ENCODE data around the gene ATP6V0B.

ATP6V0B gene

DNA sequence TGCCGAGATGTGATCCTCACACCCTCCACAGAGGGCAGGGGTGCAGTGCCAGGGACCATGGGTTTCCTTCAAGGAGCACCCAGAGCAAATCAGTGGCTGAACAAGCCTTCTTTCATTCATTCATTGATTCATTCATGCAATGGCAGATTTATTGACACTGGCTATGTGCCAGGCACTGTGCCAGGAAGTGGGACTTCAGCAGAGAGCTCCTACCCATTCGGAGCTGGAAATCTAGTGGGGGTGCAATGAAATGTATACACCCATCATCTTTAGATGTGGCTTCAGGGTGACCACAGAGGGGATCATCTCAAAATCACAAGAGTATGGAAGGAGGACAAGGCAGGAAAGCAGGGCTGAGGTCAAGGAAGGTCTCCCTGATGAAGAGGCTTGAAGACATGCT lies 37.6 kb downstream of the ATP6V0B start:
- no peak for DNase-seq

DNA sequence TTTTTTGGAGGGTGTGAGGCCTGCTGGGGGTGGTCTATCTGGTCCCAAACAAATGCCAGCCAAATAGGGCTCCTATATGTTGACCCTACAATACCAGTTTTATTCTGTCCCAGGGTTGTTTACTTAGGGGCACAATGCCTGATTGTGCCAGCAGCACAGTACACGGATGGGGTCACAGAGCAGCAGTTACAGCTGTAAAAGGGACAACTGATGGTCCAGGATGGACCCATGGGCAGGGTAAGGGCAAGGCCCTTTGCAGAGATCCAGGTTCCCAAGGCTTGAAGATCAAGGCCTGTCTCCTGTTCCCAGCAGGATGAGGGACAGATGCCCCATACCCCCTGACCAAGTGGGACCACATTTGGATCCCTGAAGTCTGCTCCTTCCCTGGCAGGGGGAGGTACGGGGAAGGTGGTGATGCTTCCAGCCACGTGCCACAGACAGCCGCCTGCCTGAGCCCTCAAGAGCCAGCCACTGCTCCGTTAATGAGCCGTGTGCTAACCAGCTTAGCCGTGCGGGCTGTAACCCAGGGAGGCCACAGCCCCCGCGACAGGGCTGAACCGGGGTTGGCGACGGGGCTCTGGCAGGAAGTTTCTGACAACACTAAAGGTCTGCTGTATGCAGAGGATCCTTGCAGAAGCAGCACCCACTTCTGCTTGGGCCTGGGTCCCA lies 38.3 kb downstream of the ATP6V0B start:
- no peak for DNase-seq

DNA sequence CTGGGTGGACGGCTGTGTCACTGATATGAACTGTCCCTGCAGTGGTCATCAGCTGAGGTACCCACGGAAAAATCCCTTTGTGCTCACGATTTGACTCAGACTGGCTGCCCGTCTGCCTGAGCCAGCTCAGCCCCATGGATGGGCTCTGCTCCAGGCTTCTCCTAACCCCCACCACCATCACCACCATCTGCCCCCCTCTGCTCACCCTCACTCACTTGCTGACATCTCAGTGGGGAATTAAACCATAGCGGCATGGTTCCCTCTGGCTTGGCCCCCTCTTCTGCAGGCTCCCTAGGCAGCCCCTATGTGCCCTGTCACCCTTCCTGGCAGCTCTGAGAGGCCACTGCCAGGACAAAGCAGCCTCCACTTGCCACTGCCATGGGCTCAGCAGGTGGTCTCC lies 39.2 kb downstream of the ATP6V0B start:
- DNase-seq = no peak

DNA sequence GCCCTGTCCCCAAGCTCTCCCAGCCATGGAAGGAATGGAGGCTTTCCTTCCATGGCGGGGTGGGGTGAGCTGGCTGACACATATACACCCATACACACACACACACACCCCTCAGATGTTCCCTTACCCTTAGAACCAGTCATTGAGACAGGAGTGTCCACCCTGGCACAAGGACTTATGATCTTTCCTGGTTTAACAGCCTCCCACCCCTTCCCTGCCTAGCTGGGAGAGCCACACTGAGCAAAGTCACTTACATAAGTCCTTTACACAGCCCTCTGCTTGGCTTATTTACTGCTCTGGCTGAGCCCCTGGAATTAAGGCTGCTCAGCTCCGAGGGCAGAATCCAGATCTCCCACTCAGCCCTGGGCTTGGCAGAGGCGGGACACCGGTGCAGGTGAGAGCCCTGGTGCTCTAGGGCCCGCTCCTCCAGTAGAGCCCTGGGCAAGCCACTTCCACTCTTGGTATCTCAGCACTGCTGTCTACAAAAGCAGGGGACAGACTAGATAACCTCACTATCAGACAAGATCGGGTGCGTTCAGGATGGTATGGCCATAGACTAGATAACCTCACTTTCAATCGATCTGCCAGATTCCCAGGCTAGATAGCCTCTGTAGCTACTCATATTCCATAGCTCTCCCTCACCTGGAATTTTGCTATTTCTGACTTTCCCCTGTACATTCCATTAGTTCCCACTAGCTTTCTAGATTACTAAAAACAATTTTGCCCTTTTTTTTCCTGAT lies 39.8 kb downstream of the ATP6V0B start:
- no peak for DNase-seq

DNA sequence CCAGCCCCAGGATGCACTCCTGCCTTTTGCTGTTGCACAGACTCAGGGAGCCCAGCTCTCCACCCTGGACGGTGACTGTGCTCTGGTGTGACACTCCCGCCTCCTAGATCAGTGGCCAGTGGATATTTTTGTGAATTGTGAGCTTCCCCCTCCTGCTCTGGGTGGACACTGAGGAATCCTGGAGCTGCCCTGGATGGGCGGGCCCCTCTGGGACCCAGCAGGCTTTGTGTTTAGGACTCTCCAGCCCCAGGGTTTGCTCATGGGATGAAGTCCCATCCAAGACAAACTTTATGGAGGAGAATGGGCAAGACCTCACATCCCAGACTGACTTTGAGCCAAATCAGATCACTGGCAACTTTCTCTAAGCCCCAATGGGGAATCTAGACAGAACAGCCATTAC lies 40.4 kb downstream of the ATP6V0B start:
- DNase-seq = no peak

DNA sequence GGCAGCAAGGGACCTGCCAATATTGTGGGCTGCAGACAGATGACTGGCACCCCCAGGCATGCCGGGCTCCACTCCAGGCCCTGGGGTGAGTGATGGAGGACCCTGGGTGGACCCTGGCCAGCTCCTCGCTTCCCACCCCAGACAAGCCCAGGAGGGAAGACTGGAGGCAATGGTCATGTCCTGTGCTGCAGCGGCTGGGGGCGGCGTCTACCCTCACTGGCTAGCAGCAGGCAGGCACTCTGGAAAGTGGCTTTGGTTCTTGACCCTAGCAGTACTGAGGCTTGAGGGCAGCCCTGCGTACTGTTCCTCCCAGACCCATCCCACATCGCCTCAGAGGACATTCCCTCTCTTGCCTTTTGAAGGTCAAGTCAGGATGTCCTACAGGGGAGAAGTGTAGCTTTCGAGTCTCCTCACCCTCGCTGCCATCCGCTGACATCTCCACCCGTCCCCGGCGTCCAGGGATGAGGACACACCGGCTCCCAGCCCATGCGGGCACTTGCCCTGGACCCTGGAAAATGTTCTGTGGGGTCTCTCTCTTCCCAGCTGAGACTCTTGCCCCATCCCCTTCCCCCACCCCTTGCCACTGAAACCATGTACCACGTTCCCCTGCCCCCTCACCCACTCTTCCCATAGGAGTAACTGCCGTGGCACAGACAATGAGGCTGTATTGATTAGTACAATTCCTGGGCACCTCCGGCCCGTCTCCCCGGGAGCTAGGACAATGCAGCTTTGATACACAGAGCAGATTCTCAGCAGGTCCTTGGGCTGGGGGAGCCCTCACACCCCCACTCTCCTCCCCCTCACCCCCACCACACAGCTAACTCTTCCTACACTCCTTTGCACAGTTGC lies 41.5 kb downstream of the ATP6V0B start:
- DNase-seq = no peak

GRCh38 chr1:44016890-44017400 lies 42.2 kb downstream of the ATP6V0B start:
- no peak for DNase-seq

DNA sequence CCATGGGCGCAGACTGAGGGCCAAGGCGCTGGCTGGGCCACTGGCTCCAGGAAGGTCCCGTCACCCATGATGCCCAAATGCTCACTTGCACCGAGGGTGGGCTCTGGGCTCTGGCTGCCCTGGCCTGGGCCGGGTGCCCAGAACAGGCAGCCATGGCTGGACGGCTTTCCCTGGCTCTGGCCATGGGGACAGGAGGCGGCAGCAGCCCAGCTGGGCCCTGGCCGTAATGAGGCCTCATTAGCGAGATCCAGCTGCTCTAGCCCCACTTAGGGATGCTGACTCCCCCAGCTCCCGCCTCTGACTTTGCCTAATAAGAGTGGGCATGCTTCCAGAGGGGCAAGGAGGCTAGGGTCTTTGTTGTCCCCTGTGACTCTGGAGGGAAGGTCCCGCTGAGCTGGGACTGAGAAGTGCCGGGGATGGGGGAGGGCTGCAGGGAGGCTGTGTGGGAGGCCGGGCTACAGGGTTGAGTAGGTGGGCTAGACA lies 44.7 kb downstream of the ATP6V0B start:
- DNase-seq = no peak

- no peak for DNase-seq
Observed at GRCh38 chr1:44020464-44020863, 45.7 kb downstream of the ATP6V0B start.

- DNase-seq = no peak
Observed at GRCh38 chr1:44021156-44021555, 46.4 kb downstream of the ATP6V0B start.

DNA sequence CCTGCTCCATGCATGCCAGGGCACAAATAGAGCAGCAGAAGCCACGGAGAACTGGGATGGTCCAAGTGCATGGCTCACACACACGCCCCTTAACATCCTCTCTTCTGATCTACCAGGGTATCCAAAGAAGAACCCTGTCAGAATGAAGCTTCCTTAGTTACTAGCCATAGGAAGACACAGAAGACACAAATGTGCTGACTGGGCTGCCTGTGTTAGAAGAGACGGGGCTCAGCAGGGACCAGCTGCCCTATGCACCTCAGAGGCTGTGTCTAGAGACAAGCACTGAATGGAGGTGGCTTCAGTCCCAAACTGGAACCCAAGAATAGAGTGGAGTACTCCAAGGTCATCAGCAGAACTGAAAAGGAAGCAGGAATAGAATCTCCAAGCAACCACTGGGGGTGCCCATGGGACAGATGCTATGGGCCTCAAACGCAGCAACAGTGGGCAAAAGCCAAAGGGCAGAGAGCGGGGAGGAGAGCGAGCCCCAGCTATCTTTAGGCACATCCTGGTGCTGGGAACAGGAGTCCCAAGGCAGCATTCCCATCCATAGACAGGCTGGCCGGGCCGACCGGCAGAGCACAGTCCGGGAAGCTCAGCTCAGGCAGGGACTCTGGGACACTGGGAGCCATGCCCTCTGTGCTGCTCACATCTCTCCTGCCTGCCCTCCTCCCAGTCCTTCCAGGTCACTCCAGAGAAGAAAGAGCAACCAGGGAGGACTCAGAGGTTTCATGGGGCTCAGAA lies 47.0 kb downstream of the ATP6V0B start:
- no peak for DNase-seq

DNA sequence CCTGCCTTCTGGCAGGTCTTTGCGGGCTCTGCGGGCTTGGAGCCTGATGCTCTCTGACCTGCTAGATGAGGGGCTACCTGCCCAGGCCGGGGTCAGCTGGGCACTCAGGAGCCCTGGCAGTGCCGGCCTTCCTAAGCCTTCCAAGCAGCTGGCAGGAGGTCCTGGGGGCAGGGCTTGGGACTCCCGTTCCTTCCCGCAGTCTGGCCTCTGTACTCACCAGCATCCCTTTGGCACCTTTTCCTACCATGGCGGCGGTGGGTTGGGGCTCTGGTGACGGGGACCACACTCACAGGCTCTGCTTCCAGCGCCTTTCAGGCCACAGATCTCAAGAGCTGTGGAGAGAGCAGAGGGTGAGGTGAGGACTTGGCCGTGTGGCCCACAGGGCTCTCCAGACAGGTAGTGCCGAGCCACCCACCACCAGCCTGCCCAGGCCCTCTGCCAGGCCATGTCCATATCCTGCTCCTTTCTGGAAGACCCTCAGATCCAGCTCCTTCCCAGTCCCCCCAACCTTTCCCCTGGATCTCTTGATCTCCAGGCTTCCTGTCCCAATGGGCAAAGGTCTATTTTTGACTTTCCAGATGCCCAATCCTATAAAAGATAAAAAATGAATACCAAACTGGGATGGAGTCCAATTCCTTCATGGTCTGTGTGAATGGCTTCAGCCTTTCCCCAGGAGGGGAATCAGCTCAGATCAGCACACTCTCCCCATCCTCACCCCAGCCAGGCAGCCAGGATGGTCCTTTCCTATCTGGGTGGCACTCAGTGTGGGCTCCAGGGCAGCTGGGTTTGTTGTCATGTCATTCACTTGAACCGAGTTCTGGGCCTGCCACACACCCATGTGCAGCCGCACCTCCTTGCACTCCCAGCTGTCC lies 49.5 kb downstream of the ATP6V0B start:
- no peak for DNase-seq

- no peak for DNase-seq
Observed at GRCh38 chr1:44024903-44025525, 50.3 kb downstream of the ATP6V0B start.

- no peak for DNase-seq
Observed at GRCh38 chr1:44025816-44026215, 51.1 kb downstream of the ATP6V0B start.

DNA sequence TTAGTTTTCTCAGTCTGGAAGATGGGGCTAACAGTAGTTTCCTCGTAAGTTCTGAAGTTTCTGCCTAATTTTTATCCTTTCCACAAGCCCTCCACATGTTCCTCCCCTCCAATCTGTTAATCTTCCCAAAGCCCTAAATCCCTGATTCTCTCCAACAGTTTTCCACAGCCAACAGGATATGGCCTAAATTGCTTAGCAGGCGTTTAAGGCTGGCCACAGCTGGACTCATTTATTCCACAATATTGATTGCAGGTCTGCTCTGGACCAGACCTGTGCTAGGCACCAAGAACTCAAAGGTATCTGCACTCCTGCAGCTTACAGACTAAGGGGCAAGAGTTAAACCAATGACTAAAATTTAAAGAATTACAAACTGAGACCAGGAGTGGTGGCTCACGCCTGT lies 52.6 kb downstream of the ATP6V0B start:
- no peak for DNase-seq
